Esophagus squamous epithelium (tissue), 5 donors: Measurements from ENCODE around the gene C16orf92. TPM values are rescaled to one million over a fixed set of nuclear protein-coding genes. Genes with fewer than 3 reads are reported as not detected.

Experiments used
- DNase-seq: peaks from one replicate; lab custom pipeline; 2025; lab: John Stamatoyannopoulos, UW
- H3K27ac ChIP-seq, 4 donors: fragments of 200-600 bp; sonication (generic); one replicate each; pipeline ENCODE4 v1.5.1; 2016 to 2019; ENCODE audit warnings: mild to moderate bottlenecking in 1 of 4
- H3K27me3 ChIP-seq, 4 donors: fragments of 200-600 bp; sonication (generic); 1 replicate in 3 of 4; 2 replicates in 1 of 4; pipeline versions ENCODE4 v1.5.1 to v1.6.0; 2017 to 2021; ENCODE audit warnings: antibody characterized with exemption in 1 of 4
- H3K36me3 ChIP-seq, 3 donors: fragments of 200-600 bp; sonication (generic); one replicate each; pipeline ENCODE4 v1.5.1; 2016 to 2019
- H3K4me1 ChIP-seq, 3 donors: fragments of 200-600 bp; sonication (generic); one replicate each; pipeline ENCODE4 v1.5.1; 2017 to 2019
- H3K4me3 ChIP-seq, 4 donors: fragments of 200-600 bp; sonication (generic); 1 replicate in 3 of 4; 2 replicates in 1 of 4; pipeline ENCODE4 v1.5.1; 2016 to 2019; ENCODE audit warnings: mild to moderate bottlenecking in 2 of 4, moderate library complexity in 1 of 4
- H3K9me3 ChIP-seq, 3 donors: fragments of 200-600 bp; sonication (generic); one replicate each; pipeline ENCODE4 v1.5.1; 2016 to 2019
- CTCF ChIP-seq, 6 experiments: fragments of 450-650 bp in 4 of 6; fragments of 200-600 bp in 2 of 6; sonication (generic) in 2 of 6; IDR thresholded peaks; one replicate each; pipeline ENCODE4 v1.5.1; 2016 to 2019; ENCODE audit warnings: antibody characterized with exemption in 6 of 6, mild to moderate bottlenecking in 4 of 6, moderate library complexity in 4 of 6
- POLR2A ChIP-seq, 4 donors: fragments of 450-650 bp; IDR thresholded peaks; one replicate each; pipeline ENCODE4 v1.6.1; 2017; ENCODE audit warnings: antibody characterized with exemption in 4 of 4, mild to moderate bottlenecking in 4 of 4, moderate library complexity in 3 of 4
- WGBS, 2 donors: methylation state at CpG; one replicate each; pipeline ENCODE4 v1.1.5; 2018; 5-methylcytosine and 5-hydroxymethylcytosine counted together
- intact Hi-C: fragments of 100-400 bp; cut with DNase I; formaldehyde crosslinking; loops from one replicate; pipeline ENCODE4 v1.15.0; 2022
- total RNA-seq, 4 donors: library from RNA; depleted of rRNA; stranded (reverse); fragments of >200 nt; gene quantifications; one replicate each; pipeline ENCODE4 v1.1.0, GENCODE V29; 2016
- donor health status: DM: yes; HTN: yes; CAD: no.

C16orf92 gene, protein sequence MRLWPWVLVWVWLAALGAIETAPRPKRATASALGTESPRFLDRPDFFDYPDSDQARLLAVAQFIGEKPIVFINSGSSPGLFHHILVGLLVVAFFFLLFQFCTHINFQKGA
- not detected for total RNA-seq

DNA sequence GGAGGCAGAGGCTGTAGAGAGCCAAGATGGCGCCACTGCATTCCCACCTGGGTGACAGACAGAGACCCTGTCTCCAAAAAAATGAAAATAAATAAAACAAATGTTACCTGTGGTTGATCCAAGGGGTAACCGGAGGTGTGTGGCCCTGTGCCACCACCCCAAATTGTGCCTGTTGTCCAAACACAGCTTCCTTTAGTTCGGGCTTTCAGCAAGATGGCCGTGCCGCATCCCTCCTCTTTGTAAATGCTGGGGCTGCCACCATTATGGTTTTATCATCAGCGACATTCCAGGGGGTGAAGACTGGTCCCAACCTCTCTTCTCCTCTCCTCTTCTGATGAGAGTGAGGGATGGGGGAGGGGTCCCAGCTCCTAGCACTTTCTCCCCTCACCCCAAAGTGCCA, at the start of gene C16orf92:
TSS of gene C16orf92 (plus strand) at position 312 of the 400 bp plus-strand sequence. CDS start 143 bp downstream, outside the sequence.
- no peak within 1 kb of the TSS for H3K4me3 ChIP-seq
- no peaks in the 10 kb centered on the region for H3K36me3 ChIP-seq
- WGBS, 2 donors: 76 to 78% methylated on average over 4 to 6 of the region's 6 CpGs
- TF ChIP-seq POLR2A (IDR thresholded peaks at IDR 0.05): no peak
- TF ChIP-seq CTCF (IDR thresholded peaks at IDR 0.05): no peak
- H3K27me3 ChIP-seq: peaks cover 0 to 41% (median 0%) of the 10 kb centered on the region in 4 donors
- H3K9me3 ChIP-seq: no peaks in the 10 kb centered on the region
- H3K27ac ChIP-seq: no peak within 1 kb of the TSS
- DNase-seq: no peak
- intact Hi-C loops: no loop called here
- peaks cover 0 to 15% (median 9%) of the 10 kb centered on the region in 3 donors for H3K4me1 ChIP-seq

- peaks cover under 1 to 48% (median 16%) of the 10 kb centered on the region in 3 donors for H3K36me3 ChIP-seq
- DNase-seq: peak; percentile 90
- intact Hi-C loops: no loop called here
- 2 to 14% methylated on average over 7 to 21 of the region's 75 CpGs for WGBS, 2 donors
- H3K9me3 ChIP-seq: no peaks in the 10 kb centered on the region
- H3K27me3 ChIP-seq: no peaks in the 10 kb centered on the region
- TF ChIP-seq CTCF (IDR thresholded peaks at IDR 0.05) (peak in 1 of 6 experiments; percentile 32), POLR2A (IDR thresholded peaks at IDR 0.05) (peak in 3 of 4 donors; percentile 13 to 78 (median 49))
- H3K4me1 ChIP-seq: peaks cover 12 to 54% (median 23%) of the 10 kb centered on the region in 3 donors
- peak within 1 kb of the TSS; percentile 74 to 94 (median 92) for H3K4me3 ChIP-seq
- H3K27ac ChIP-seq: peak within 1 kb of the TSS; percentile 89 to 97 (median 92)
These were observed 49.4 kb upstream of the C16orf92 start, which contains the start of gene TAOK2 for GRCh38 chr16:29973384-29974246. Gene TAOK2 (plus strand): TSS chr16:29973868. CDS start chr16:29977773, 3,905 bp downstream.

- DNase-seq: no peak
- Histone ChIP-seq H3K4me3 (peak overlapping the region; percentile 74 to 94 (median 92)), H3K4me1 (peaks cover 12 to 58% (median 23%) of the 10 kb centered on the region in 3 donors), H3K27ac (peak overlapping the region; percentile 89 to 97 (median 92)), H3K27me3 (no peaks in the 10 kb centered on the region), H3K36me3 (peaks cover 7 to 48% (median 21%) of the 10 kb centered on the region in 3 donors), H3K9me3 (no peaks in the 10 kb centered on the region)
- TF ChIP-seq POLR2A (IDR thresholded peaks at IDR 0.05) (no peak), CTCF (IDR thresholded peaks at IDR 0.05) (no peak)
- WGBS, 2 donors: 1 to 9% methylated on average over 5 to 15 of the region's 31 CpGs
- intact Hi-C loops: no loop called here
These were observed 48.5 kb upstream of the C16orf92 start for GRCh38 chr16:29974291-29975133.

DNA sequence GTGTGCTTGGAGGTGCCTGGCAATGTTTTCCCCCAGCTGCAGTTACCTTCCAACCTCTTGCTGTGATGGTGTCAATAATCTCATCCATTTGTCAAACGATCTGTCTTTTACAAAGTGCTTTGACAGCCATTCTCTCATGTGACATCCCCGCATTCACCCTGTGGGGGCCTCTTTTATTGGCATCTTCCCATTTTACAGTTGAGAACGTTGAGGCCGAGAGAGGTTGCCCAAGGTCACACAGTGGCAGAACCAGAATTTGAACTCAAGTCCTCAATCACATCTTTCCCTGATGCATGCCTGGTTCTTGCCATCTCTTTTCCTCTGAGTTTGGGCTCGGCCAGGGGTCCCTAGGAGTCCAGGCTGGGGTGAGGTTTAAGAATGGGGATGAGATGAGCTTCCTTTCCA, 47.9 kb upstream of the C16orf92 start:
- peak overlapping the region; percentile 74 to 94 (median 92) for H3K4me3 ChIP-seq
- peaks cover 12 to 58% (median 23%) of the 10 kb centered on the region in 3 donors for H3K4me1 ChIP-seq
- no peak for DNase-seq
- intact Hi-C loops: no loop called here
- no peak for TF ChIP-seq POLR2A (IDR thresholded peaks at IDR 0.05)
- TF ChIP-seq CTCF (IDR thresholded peaks at IDR 0.05): no peak
- no peaks in the 10 kb centered on the region for H3K27me3 ChIP-seq
- peak overlapping the region; percentile 89 to 97 (median 92) for H3K27ac ChIP-seq
- 44 to 57% methylated on average over 4 to 5 of the region's 5 CpGs for WGBS, 2 donors
- peaks cover 13 to 48% (median 23%) of the 10 kb centered on the region in 3 donors for H3K36me3 ChIP-seq
- H3K9me3 ChIP-seq: no peaks in the 10 kb centered on the region
